ENCODE measurements around the gene NRIP3. TPM values are rescaled to one million over a fixed set of nuclear protein-coding genes. Genes with fewer than 3 reads are reported as not detected.
"Not testable (repeated sequence)": the region's sequence is repeated elsewhere in the genome, so short reads cannot be mapped to it uniquely, and the experiment has no call there.

NRIP3 gene
- total RNA-seq, 4 donors from 2014 or later, result 0.80 to 1.7 TPM; not detected in 2

DNA sequence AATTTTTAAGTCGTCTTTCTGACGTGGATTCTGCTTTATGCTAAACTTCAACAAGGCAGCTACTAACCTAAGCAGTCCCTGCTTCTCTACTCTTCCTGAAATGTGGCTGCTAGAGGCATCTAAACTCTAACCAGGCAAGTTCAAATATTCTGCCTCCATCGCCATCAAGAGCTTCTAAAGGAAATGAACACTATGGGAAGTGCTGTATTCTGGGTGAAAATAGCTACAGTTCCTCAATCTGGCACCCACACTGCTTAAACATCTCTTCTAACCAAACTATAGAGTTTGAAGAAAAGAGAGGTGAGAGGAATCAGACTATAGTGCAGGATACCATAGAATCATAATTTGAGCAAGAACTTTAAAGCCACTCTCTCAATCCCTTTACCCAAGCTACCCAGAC lies 6.3 kb downstream of the NRIP3 start:
- no peak for DNase-seq
- Histone ChIP-seq H3K36me3 (no peaks in the 10 kb centered on the region), H3K9me3 (no peaks in the 10 kb centered on the region), H3K27ac (no peak overlapping the region), H3K4me1 (no peaks in the 10 kb centered on the region), H3K4me3 (no peak overlapping the region), H3K27me3 (no peaks in the 10 kb centered on the region)
- TF ChIP-seq POLR2A (IDR thresholded peaks at IDR 0.05) (no peak), CTCF (IDR thresholded peaks at IDR 0.05) (no peak)

GRCh38 chr11:8989453-8989852 lies 14.3 kb downstream of the NRIP3 start:
- TF ChIP-seq CTCF (IDR thresholded peaks at IDR 0.05) (no peak), POLR2A (IDR thresholded peaks at IDR 0.05) (no peak)
- DNase-seq, result no peak
- no peaks in the 10 kb centered on the region for H3K4me1 ChIP-seq
- H3K27me3 ChIP-seq, result no peaks in the 10 kb centered on the region
- no peak overlapping the region for H3K4me3 ChIP-seq
- H3K36me3 ChIP-seq, result no peaks in the 10 kb centered on the region
- no peaks in the 10 kb centered on the region for H3K9me3 ChIP-seq
- no peak overlapping the region for H3K27ac ChIP-seq

DNA sequence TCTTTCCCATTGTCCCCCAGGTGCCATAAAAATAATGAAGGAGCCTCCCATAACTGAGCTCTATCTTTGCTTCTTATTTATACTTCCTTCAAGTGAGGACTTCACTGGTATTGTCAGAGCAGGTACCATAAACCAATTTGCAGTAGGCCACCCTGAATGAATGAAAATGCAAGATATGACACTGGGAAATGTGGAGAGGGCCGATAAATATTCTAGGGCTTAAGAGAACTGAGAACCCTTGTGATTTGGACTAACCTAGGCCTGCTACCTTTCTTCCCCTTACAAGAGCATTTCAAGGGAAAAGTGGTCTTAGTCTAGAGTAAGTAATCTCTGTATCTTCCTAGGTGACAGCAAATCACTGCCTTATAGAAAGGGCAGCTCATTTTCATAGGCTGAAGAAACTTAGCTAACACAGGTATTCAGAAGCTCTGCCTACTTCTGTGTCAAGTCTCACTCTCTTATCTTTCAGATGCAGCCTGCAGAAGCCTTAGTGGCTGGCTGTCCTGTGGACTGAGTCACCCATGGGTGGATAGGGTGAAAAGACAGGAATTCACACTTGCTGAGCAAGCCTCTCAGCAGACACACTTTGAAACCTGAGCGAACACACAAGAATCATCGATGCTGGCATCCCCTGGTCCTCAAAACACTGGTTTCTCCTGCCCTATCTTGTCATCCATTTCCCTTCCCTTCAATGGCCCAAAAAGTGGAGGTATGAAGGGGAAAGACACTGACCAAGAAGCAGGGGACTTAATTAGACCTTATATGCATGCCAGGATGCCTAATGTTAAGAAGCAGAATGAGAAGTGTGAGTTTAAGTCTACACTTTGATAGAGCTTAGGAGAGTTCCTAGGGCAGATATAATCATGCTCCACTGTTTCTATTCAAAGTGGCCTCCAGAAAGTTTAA lies 15.2 kb downstream of the NRIP3 start:
- Histone ChIP-seq H3K4me3 (no peak overlapping the region), H3K36me3 (no peaks in the 10 kb centered on the region), H3K27me3 (no peaks in the 10 kb centered on the region), H3K9me3 (no peaks in the 10 kb centered on the region), H3K27ac (no peak overlapping the region), H3K4me1 (no peaks in the 10 kb centered on the region)
- no peak for TF ChIP-seq POLR2A (IDR thresholded peaks at IDR 0.05)
- no peak for TF ChIP-seq CTCF (IDR thresholded peaks at IDR 0.05)
- DNase-seq, result no peak

DNA sequence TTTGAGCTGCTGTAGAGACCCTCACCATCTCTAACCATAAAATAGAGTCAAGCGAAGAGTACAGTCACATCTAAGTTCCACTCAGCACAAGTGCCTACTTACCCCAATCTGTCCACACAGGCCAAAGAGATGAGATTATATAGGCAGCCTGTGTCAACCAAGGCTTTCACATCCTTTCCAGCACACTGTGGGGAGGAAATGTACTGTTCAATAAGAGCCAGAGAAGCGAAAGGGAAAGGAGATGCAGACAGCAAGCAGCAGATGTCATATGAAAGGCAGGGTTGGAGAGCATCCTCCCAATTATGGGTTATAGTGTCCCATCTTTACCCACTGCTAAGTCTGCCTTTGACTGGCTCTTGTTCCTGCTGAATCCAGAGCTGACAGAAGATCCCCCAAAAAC lies 16.4 kb downstream of the NRIP3 start:
- no peak for TF ChIP-seq CTCF (IDR thresholded peaks at IDR 0.05)
- no peak for TF ChIP-seq POLR2A (IDR thresholded peaks at IDR 0.05)
- Histone ChIP-seq H3K27ac (no peak overlapping the region), H3K9me3 (no peaks in the 10 kb centered on the region), H3K36me3 (no peaks in the 10 kb centered on the region), H3K27me3 (no peaks in the 10 kb centered on the region), H3K4me1 (no peaks in the 10 kb centered on the region), H3K4me3 (no peak overlapping the region)
- DNase-seq, result no peak

DNA sequence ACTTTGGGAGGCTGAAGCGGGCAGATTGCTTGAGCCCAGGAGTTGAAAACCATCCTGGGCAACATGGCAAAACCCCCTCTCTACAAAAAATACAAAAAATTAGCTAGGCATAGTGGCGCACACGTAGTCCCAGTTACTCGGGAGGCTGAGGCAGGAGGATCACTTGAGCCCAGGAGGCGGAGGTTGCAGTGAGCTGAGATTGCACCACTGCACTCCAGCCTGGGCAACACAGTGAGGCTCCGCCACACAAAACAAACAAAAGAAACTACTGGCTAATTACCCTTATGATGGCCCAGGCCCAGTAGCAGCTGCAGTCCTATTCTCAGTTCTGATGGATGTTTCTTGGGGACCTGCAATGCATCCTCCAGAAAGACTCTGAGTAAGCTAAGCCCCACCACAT lies 17.0 kb downstream of the NRIP3 start:
- H3K27ac ChIP-seq, DNase-seq, H3K36me3 ChIP-seq, H3K27me3 ChIP-seq, H3K4me1 ChIP-seq, H3K9me3 ChIP-seq, H3K4me3 ChIP-seq: not testable (repeated sequence)

GRCh38 chr11:8985462-8985861 lies 18.3 kb downstream of the NRIP3 start:
- Histone ChIP-seq H3K27me3 (no peaks in the 10 kb centered on the region), H3K27ac (no peak overlapping the region), H3K4me3 (no peak overlapping the region), H3K36me3 (no peaks in the 10 kb centered on the region), H3K4me1 (no peaks in the 10 kb centered on the region), H3K9me3 (no peaks in the 10 kb centered on the region)
- DNase-seq, result no peak
- no peak for TF ChIP-seq CTCF (IDR thresholded peaks at IDR 0.05)
- no peak for TF ChIP-seq POLR2A (IDR thresholded peaks at IDR 0.05)

All from Peyer's patch (tissue), 4 donors.